Midbrain (tissue), 1 donor: ENCODE data around the gene DNLZ.
"Not testable (repeated sequence)": the region's sequence is repeated elsewhere in the genome, so short reads cannot be mapped to it uniquely, and the experiment has no call there.

Experiments used
- DNase-seq: peaks from one replicate; lab custom pipeline; 2025; lab: John Stamatoyannopoulos, UW

DNLZ gene

DNA sequence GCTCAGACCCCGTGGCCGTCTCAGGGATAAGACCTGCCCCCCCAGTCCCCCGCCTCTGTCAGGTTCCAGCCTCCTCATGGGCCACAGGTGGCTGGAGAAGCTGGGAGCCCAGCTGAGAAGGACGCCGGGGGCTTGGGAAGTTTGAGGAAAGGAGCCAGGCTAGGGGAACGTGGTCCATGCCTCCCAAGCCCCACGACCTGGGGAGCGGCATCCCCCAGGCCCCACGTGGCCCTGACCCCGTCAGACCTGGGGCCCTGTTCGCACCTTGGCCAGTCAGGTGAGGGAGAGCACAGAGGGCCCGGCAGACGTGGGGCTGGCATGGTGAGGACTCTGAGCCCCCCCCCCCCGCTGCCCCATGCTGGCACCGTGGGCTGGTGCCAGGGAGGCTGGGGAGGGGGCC lies 32.5 kb downstream of the DNLZ start:
- no peak for DNase-seq

DNA sequence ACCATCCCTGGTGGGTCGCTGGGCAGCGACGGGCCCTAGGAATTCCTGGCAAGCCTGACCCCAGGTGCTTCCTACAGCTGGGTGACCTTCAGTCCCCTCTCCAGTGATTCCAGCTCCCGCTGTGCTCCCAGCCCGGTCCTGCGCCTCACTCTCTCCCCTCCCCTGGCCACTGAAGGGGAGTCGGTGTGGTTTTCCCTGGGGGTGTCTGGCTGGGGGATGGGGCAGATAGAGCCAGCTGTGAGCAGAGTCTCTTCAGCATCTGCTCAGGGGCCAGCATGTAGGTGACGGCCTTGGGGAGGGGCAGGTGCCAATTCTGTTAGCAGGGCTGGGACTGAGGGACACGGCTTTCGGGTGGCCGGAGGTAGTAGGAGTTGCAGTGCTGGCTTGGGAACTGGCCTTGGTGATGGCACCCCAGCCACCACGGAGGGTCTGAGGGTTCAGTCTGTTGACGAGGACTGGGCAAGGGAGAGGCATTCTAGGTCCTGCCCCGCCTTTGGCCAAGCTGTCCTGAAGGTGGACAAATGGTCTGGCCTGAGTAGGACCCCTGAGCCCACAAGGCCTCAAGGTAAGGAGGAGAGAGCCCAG lies 33.0 kb downstream of the DNLZ start:
- no peak for DNase-seq

DNA sequence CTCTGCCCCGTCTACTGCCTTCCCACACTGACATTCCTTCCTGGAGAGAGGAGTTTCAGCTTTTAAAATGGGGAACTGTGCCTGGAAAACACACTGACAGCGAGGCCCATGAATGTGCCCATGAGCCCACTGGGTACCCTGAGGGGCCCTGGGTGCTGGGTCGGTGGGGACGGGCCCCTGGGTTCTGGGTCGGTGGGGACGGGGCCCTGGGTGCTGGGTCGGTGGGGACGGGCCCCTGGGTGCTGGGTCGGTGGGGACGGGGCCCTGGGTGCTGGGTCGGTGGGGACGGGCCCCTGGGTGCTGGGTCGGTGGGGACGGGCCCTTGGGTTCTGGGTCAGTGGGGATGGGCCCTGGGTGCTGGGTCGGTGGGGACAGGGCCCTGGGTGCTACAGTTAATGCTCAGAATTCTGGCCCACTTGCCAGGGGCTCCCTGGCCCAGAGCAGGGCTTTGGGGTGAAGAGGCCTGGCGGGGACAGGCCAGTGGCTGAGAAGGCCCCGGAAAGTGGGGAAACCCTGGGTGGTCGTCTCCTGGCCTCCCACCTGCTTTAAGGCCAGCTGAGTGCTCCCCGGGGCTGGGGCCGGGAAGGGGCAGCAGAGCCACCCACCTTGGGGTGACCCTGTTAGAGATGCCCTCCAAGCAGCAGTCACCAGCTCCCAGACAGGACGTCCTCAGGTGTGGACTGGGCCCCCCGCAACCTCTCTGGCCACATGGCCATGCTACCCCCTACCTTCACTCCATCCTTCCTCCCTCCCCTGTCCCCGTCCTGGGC lies 33.7 kb downstream of the DNLZ start:
- no peak for DNase-seq

DNA sequence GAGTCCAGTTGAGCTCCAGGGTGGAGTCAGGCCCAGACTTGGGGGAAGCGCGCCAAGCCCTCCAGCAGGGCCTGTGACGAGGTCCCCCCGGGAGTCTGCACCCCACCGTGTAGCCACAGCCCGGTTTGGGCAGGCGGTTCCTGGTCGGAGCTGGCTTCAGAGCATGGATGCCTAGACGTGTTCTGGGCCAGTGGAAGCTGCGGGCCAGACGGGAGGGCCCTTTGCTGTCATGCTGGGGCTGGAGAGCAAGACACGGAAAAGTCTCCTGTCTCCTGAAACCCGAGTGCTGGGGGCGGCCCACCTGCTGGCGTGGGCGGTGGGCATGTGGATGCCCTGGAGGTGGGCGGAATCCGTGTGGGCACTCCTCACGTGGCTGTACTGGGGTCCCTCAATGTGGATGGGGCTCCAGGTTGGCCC lies 34.3 kb downstream of the DNLZ start:
- no peak for DNase-seq

DNA sequence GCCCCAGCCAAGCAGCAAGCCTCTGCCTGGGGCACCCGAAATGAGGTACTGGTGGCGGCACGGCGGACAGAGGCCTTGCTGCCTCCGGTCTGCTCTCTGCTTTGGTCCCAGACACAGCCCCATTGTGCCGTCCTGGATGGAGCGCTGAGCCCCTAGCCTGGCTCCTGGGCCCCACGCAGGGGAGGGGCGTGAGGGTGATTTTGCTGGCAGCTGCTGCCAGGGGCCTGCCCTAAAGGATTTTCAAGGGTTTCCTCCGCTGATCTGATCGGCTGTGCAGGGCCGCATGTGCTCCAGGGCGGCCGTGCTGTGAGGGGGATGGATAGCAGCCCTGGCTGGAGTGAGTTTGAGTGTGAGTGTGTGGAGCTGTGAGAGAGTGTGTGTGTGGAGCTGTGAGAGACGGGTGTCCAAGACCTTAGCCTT lies 34.9 kb downstream of the DNLZ start:
- no peak for DNase-seq

DNA sequence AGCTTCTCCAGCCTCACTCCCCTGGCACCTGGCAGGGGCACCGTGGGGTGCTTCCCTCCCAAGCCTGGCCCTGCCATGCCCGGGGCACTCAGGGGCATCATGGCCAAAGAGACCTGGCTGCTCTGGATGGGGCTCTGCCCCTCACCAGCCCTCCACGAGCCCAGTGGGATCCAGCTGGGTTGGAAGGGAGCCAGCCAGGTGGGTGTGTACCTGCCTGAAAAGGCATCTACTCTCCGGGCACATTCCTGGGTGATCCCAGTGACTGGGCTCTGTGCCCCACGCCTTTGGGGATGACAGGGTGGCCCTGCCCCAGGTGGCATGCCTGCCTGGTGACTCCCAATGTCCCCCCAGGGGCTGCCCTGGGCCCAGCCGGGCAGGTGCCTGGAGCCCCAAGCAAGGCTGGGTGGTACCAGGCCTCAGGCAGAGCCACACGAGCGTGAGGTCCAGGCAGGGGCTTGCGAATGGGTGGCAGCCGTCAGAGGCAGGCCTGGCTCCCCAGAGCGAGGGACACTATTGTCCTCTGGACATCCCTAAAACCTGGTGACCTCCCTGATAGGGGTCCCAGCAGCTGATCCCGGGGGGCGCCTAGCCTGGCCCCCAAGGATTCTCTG lies 35.4 kb downstream of the DNLZ start:
- DNase-seq, result no peak

DNA sequence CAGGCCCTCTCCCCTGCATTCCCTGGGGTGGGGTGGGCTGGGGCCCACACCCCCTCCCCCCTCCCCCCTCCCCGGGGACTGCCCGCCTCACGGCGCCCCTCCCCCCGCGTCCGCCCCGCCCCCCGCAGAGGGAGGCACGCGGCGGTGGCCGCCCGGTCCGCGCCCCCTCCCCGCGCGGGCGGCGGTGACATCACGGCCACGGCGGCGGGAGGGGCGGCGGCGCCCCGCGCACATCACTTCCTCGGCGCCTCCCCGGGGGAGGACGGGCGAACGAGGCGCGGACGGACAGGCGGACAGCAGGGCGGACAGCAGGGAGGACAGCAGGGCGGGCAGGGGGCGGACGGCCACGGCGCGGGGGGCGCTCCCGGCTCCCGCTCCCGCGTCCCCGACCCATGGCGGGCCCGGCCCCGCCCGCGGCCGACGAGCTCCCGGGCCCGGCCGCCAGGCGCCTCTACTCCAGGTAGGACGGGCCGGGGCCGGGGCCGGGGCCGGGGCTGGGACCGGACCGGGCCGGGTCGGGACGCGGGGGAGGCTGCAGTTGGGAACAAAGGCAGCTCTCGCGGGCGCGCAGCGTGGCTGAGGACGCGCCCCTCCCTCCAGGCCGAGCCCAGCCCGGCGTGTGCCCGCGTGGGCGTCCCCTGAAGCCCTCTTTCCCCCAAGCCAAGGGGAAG lies 36.1 kb downstream of the DNLZ start, which contains the start of gene GPSM1:
Gene GPSM1, plus strand, starts transcription at position 236 of the 671 bp plus-strand sequence. Its CDS starts 157 bp downstream, at position 393.
- peak; percentile 56 for DNase-seq

DNA sequence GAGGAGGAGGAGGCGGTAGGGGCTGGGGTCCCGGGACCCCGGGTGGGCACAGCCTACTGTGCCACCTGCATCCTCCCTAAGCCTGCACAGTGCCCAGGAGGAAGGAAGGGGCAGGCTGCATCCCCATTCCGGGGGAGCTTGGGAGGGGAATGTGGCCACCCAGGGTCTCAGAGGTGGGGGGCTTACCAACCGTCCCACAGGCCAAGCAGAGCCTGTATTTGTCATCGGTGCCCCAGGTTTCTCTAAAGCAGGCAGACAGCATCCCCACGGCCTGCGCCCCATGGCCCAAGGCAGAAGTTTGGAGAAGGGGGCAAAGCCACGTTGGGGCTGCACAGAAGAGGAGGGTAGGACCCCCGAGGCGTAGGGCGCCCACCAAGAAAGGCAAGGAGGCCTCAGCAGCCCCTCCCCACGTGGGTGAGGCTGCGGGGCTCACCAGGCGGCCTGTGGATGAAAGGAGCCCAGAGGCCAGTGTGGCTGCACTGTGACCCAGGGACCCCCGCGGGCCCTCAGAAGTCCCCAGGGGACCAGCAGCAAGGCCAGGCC lies 36.7 kb downstream of the DNLZ start:
- DNase-seq, result no peak

DNA sequence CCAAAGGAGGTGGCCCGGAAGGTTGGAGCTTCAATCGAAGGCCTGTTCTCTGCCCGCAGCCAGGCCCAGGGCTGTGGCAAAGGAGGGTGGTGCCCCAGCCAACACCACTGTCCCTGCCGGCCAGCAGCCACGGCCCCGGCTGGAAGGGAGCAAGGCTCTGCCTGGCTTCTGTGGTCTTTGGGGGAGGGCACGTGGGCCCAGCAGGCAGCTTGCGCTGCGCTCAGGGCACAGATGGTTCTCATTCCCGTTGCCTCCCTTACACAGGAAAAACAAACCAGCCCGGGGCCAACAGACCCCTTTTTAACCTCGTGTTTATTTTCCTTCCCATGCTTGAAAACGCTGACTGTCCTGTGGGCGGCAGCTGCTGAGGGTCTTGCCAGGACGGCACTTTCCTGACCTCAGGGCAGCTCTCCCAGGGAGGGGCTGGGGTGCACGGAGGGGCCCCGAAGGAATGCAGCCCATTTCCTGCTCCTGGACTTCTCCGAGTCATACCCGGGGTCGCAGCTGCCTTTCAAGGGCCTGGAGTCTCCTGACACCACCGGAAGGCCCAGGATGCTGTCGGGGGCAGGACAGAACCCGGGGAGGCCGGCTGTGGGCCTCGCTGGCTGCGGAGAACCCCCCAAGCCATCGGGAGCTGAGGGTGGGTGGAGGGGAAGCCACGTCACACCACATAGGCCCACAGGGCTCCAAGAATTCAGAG lies 37.3 kb downstream of the DNLZ start:
- peak; percentile 20 for DNase-seq

DNA sequence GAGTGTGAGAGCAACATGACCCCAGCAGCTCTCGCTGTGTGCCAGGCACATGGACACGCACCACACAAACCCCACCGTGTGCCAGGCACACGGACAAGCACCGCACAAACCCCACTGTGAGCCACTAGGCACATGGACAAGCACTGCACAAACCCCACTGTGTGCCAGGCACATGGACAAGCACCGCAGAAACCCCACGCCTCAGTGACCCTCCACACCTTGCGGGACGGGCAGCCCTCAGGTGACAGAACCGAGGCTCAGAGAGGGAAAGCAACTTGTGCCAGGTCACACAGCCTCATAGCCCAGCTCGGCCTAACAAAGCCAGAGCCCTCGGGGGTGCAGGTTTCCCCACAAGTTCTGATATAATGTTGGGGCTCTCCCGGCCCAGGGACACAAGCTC lies 38.2 kb downstream of the DNLZ start:
- DNase-seq, result no peak

DNA sequence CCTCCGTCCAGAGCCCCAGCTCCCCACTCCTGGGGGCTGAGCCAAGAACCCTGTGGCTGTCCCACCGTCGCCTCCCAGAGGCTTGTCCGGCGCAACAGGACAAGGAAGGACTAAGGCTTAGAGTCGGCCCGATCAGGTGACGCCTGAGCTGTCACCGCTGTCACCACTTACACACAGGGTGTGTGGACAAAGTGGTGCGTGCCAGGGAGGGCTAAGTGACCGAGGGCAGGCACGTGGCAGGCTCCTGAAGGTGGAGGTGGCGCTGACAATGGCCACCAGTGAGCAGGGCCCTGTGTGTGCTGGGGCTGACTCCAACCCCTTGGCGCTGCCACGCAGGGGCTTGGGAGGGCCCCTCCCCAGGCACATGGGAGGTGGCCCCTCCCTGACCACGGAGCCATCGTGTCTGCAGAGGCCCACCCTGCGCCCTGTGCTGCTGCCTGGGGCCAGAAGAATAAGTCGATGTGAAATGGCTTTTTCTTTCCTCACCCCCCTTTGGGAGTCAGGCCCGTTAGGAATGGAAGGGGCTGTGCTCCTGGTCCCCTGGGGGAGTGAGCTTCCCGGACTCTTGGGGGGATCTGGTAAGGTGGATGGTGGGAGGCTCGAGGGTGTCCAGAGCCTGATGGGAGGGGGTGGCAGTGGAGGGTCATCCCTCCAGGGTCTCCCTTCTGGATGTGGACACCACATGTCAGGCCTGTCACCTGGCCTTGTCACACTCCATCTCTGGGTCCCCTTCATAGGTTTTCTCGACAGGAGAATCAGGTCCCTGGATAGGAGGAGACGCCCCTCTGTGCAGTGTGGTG lies 38.8 kb downstream of the DNLZ start:
- no peak for DNase-seq

DNA sequence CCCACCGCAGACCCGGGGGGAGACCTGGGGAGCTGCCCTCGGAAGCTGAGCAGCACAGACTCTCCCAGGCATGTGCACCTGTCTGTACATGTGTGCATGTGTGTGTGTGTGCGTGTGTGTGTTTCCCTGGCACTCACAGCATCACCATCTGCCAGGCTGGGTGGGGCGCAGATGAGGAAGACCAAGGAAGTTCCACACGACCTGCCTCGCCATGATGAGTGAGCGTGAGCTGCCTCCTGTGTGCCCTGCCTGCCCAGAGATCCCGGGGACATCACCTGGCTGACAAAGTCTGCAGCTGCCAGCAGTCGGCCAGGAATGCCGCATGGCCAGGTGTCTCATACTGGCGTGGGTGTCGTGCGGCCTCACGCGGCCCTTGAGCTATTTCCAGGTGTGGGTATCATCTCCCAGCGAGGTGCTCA lies 40.2 kb downstream of the DNLZ start:
- DNase-seq, result no peak

DNA sequence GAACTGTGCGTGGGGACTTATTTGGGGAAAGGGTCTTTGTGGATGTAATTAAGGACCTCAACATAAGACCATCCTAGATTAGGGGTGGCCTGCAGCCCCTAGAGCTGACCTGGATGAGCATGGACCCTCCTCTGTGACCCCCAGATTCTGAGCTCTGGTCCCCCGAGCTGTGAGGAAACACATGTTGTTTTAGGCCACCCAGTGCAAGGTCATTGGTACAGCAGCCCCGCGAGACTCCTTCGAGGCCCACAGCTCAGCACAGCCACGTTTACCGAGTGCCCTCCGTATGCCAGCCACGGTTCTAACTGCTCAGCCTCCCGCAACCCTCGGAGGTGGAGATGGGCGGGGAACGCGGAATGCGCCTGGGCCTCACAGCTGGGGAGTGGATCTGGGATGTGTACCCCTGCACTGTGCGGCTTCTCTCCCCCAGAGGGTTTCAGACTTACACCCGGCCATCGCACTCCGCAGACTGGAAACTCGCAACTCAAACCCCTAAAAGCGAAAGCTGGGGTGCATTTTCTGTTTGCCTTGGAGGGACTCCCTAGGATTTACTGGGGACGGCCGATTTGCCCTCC lies 40.7 kb downstream of the DNLZ start:
- no peak for DNase-seq

DNA sequence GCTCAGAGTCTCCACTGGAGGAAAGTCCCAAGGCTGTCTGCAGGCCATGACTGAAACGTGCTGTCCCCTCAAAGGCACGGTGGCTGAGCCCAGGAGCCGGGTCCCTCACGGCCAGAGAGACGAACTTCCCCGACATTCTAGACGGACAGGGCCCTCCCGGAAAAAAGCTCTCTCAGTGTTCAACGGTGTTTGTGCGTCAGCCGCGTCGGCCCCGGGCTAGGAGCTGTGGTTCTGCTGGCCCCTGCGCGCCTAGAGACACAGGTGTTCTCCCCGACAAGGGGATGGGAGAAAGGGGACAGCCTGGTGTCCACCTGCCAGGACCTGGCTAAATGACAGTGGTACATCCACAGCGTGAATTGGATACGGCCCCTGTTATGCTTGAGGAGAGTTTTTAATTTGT lies 42.0 kb downstream of the DNLZ start:
- DNase-seq, result no peak

DNA sequence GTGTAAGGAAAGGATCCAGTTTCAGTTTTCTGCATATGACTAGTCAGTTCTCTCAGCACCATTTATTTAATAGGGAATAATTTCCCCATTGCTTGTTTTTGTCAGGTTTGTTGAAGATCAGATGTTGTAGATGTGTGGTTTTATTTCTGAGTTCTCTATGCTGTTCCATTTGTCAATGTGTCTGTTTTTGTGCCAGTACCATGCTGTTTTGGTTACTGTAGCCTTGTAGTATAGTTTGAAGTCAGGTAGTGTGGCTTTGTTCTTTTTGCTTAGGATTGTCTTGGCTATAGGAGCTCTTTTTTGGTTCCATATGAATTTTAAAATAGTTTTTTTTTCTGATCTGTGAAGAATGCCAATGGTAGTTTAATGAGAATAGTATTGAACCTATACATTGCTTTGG lies 42.6 kb downstream of the DNLZ start:
- not testable (repeated sequence) for DNase-seq

DNA sequence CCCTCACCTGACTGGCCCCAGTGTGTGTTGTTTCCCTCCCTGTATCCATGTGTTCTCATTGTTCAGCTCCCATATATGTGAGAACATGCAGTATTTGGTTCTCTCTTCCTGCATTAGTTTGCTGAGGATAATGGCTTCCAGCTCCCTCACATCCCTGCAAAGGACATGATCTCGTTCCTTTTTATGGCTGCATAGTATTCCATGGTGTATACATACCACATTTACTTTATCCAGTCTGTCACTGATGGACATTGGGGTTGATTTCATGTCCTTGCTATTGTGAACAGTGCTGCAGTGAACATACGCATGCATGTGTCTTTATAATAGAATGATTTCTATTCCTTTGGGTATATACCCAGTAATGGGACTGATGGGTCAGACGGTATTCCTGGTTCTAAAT lies 43.6 kb downstream of the DNLZ start:
- DNase-seq, result not testable (repeated sequence)

DNA sequence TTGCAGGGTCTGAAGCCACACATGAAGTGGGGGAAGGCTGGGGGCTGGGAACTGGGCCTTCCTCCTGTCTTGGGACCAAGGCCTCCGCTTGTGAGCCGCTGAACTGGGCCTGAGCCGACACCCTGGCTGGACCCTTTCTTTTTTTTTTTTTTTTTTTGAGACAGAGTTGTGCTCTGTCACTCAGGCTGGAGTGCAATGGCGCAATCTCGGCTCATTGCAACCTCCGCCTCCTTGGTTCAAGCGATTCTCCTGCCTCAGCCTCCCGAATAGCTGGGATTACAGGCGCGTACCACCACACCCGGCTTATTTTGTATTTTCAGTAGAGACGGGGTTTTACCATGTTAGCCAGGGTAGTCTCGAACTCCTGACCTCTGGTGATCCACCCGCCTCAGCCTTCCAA lies 44.3 kb downstream of the DNLZ start:
- DNase-seq, result not testable (repeated sequence)

DNA sequence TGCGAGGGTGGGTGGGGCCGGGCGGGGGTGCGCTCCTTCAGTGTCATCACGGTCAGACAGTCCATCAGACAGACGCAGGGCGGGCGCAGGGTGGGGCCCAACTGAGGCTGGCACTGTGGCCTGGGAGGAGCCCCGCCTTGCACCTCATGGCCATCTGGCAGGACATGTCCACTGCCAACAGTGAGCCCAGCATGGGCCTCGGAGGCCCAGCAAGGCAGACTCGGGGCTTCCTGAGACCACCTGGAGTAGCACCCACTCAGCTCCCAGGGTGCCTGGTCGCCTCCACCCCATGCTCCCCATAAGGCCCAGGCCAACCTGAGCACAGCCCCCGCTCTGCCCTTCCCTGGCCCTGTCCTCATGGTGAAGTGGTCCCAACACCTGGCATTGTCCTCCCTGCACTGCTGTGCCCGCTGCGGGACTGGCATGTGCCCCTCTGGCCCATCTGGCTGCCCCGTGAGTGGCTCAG lies 44.7 kb downstream of the DNLZ start:
- no peak for DNase-seq

DNA sequence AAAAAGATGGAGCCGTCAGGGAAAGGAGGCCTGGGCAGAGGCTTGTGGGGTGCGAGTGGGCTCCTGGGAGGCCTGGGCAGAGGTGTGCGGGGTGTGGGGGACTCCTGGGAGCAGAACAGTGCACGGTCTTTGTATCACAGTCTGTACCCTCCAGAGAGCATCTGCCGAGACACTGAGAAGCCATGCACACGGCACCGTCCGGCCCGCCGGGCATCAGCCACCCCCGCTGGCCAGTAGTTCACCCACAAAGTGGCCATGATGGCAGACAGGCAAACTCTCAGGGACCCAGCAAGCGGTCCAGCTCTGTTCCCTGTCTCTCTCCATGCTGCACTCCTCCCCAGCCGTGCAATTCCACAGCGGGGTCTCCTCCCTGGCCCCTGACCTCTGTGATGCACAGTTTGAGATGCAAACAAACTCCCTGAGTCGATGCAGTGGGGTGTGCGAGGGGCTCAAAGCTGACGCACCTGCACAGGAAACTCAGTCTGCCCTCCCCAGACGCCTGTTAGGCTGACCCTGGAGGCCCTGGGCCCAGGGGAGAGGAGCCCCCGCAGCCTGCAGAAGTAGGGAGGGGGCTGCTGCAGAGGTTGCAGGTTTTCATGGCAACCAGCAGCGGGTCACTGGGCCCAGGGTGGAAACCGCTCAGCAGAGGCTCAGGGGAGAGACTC lies 45.3 kb downstream of the DNLZ start:
- DNase-seq, result no peak

DNA sequence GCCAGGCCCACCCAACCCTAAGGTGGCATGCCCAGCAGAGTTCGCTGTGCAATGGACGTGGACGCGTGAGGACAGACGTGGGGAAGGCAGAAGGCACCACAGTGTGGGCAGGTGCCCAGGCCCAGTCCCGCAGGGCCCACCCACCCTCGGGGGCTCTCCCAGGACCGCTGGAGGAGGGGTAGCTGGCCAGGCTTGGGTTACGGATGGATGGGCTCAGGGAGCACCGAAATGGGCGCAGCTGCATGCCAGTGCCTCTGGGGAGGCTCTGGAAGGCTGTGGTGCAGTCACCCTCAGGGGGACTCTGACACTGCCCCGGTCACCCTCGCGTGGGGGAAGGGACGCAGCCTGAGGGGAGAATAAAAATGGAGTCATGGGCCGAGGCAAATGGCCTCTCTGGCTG lies 45.8 kb downstream of the DNLZ start:
- no peak for DNase-seq
